ENCODE measurements around the gene ENOX1.

ENOX1 gene

GRCh38 chr13:43379738-43380137 lies 407.0 kb downstream of the ENOX1 start:
- Histone ChIP-seq H3K56ac (ENCODE audit: low read length) (no peak overlapping the region), H2BK120ac (ENCODE audit: low read depth, low read length) (no peak overlapping the region), H3K23ac (ENCODE audit: low read length) (no peak overlapping the region), H3K27ac (ENCODE audit: low read depth, low read length) (no peak overlapping the region), H2BK15ac (replicated peaks; ENCODE audit: low read depth) (no peak overlapping the region), H3K79me1 (ENCODE audit: low read length) (no peaks in the 10 kb centered on the region), H3K18ac (ENCODE audit: low read length) (no peak overlapping the region), H3K4ac (ENCODE audit: low read depth, low read length) (no peak overlapping the region), H3K79me2 (ENCODE audit: control insufficient read depth, insufficient read depth, low read length) (no peaks in the 10 kb centered on the region), H3K4me1 (ENCODE audit: control insufficient read depth, low read depth, low read length) (no peaks in the 10 kb centered on the region), H2BK5ac (ENCODE audit: low read length) (no peak overlapping the region), H3K27me3 (ENCODE audit: insufficient read depth, low read length, poor library complexity) (no peaks in the 10 kb centered on the region), H4K8ac (ENCODE audit: low read depth, low read length) (no peak overlapping the region), H3K9ac (ENCODE audit: low read length) (no peak overlapping the region), H2AK5ac (ENCODE audit: low read length) (no peak overlapping the region), H3K36me3 (ENCODE audit: control insufficient read depth, insufficient read depth, low read length) (no peaks in the 10 kb centered on the region), H3K4me3 (ENCODE audit: low read length) (no peak overlapping the region), H4K5ac (ENCODE audit: low read length) (no peak overlapping the region), H3K4me2 (ENCODE audit: low read length) (no peak overlapping the region)
- no peak for DNase-seq
- no CpG with 5 or more reads among the region's 1 CpG for WGBS (ENCODE audit: extremely low coverage, insufficient coverage, low lambda C conversion rate)

DNA sequence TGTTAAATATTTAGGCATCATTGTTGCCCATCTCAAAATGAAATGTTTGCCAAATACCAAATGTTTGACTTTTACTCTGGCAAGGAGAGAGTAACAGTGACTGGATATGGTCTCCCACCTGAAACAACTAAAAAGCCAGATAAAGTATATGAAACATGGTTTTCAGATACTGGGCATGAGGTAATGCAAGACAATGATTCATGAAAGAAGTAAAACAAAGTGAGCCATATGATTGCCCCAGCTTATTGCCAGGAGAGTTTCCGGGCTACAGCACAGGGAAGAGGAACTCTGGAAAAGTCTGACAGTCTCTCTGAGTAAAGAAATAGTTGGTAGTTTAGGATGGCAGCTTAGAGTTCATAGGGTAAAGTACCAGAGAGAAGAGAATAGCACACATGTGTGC lies 408.8 kb downstream of the ENOX1 start:
- Histone ChIP-seq H3K79me1 (ENCODE audit: low read length) (no peaks in the 10 kb centered on the region), H3K4me3 (ENCODE audit: low read length) (no peak overlapping the region), H3K27ac (ENCODE audit: low read depth, low read length) (no peak overlapping the region), H2AK5ac (ENCODE audit: low read length) (no peak overlapping the region), H3K4ac (ENCODE audit: low read depth, low read length) (no peak overlapping the region), H2BK5ac (ENCODE audit: low read length) (no peak overlapping the region), H3K9ac (ENCODE audit: low read length) (no peak overlapping the region), H3K79me2 (ENCODE audit: control insufficient read depth, insufficient read depth, low read length) (no peaks in the 10 kb centered on the region), H2BK15ac (replicated peaks; ENCODE audit: low read depth) (no peak overlapping the region), H4K5ac (ENCODE audit: low read length) (no peak overlapping the region), H4K8ac (ENCODE audit: low read depth, low read length) (no peak overlapping the region), H3K27me3 (ENCODE audit: insufficient read depth, low read length, poor library complexity) (no peaks in the 10 kb centered on the region), H3K4me1 (ENCODE audit: control insufficient read depth, low read depth, low read length) (no peaks in the 10 kb centered on the region), H3K36me3 (ENCODE audit: control insufficient read depth, insufficient read depth, low read length) (no peaks in the 10 kb centered on the region), H2BK120ac (ENCODE audit: low read depth, low read length) (no peak overlapping the region), H3K56ac (ENCODE audit: low read length) (no peak overlapping the region), H3K23ac (ENCODE audit: low read length) (no peak overlapping the region), H3K18ac (ENCODE audit: low read length) (no peak overlapping the region), H3K4me2 (ENCODE audit: low read length) (no peak overlapping the region)
- WGBS (ENCODE audit: extremely low coverage, insufficient coverage, low lambda C conversion rate): no CpG with 5 or more reads among the region's 1 CpG
- no peak for DNase-seq

- no peak overlapping the region for H2BK120ac ChIP-seq (ENCODE audit: low read depth, low read length)
- no peak overlapping the region for H3K56ac ChIP-seq (ENCODE audit: low read length)
- H3K18ac ChIP-seq (ENCODE audit: low read length): no peak overlapping the region
- no peak overlapping the region for H3K4me2 ChIP-seq (ENCODE audit: low read length)
- no peak for DNase-seq
- H3K9ac ChIP-seq (ENCODE audit: low read length): no peak overlapping the region
- H3K23ac ChIP-seq (ENCODE audit: low read length): no peak overlapping the region
- H2BK15ac ChIP-seq (replicated peaks; ENCODE audit: low read depth): no peak overlapping the region
- H2BK5ac ChIP-seq (ENCODE audit: low read length): no peak overlapping the region
- H4K5ac ChIP-seq (ENCODE audit: low read length): no peak overlapping the region
- H3K27me3 ChIP-seq (ENCODE audit: insufficient read depth, low read length, poor library complexity): no peaks in the 10 kb centered on the region
- H4K8ac ChIP-seq (ENCODE audit: low read depth, low read length): no peak overlapping the region
- no peaks in the 10 kb centered on the region for H3K79me2 ChIP-seq (ENCODE audit: control insufficient read depth, insufficient read depth, low read length)
- H3K27ac ChIP-seq (ENCODE audit: low read depth, low read length): no peak overlapping the region
- H3K4me3 ChIP-seq (ENCODE audit: low read length): no peak overlapping the region
- H2AK5ac ChIP-seq (ENCODE audit: low read length): no peak overlapping the region
- no peak overlapping the region for H3K4ac ChIP-seq (ENCODE audit: low read depth, low read length)
- H3K79me1 ChIP-seq (ENCODE audit: low read length): no peaks in the 10 kb centered on the region
- no peaks in the 10 kb centered on the region for H3K4me1 ChIP-seq (ENCODE audit: control insufficient read depth, low read depth, low read length)
- WGBS (ENCODE audit: extremely low coverage, insufficient coverage, low lambda C conversion rate): no CpG with 5 or more reads among the region's 3 CpGs
- no peaks in the 10 kb centered on the region for H3K36me3 ChIP-seq (ENCODE audit: control insufficient read depth, insufficient read depth, low read length)
These were observed 409.6 kb downstream of the ENOX1 start for GRCh38 chr13:43377149-43377548.

DNA sequence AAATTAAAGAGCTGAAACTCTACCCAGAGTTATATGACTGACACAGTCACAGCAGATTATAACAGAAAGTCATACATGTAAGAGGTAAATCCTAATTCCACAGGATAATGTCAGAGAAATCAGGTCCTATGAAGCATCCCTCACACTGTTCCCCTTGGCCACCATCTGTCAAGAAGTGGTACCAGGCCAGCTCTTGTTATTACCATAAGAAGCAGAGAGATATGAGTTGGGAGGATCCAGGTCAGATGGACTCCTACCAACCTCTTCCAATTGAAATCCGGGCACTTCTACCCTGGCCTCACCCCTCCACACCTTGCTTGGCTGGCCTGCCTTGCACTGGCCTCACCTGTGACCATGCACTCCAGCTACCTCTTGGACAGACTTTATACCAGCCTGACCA lies 410.2 kb downstream of the ENOX1 start:
- no CpG with 5 or more reads among the region's 1 CpG for WGBS (ENCODE audit: extremely low coverage, insufficient coverage, low lambda C conversion rate)
- Histone ChIP-seq H3K79me1 (ENCODE audit: low read length) (no peaks in the 10 kb centered on the region), H2AK5ac (ENCODE audit: low read length) (no peak overlapping the region), H3K18ac (ENCODE audit: low read length) (no peak overlapping the region), H3K23ac (ENCODE audit: low read length) (no peak overlapping the region), H3K79me2 (ENCODE audit: control insufficient read depth, insufficient read depth, low read length) (no peaks in the 10 kb centered on the region), H2BK5ac (ENCODE audit: low read length) (no peak overlapping the region), H3K36me3 (ENCODE audit: control insufficient read depth, insufficient read depth, low read length) (no peaks in the 10 kb centered on the region), H2BK15ac (replicated peaks; ENCODE audit: low read depth) (no peak overlapping the region), H3K56ac (ENCODE audit: low read length) (no peak overlapping the region), H3K4me3 (ENCODE audit: low read length) (no peak overlapping the region), H3K4ac (ENCODE audit: low read depth, low read length) (no peak overlapping the region), H3K27me3 (ENCODE audit: insufficient read depth, low read length, poor library complexity) (no peaks in the 10 kb centered on the region), H4K5ac (ENCODE audit: low read length) (no peak overlapping the region), H3K4me1 (ENCODE audit: control insufficient read depth, low read depth, low read length) (no peaks in the 10 kb centered on the region), H2BK120ac (ENCODE audit: low read depth, low read length) (no peak overlapping the region), H4K8ac (ENCODE audit: low read depth, low read length) (no peak overlapping the region), H3K9ac (ENCODE audit: low read length) (no peak overlapping the region), H3K27ac (ENCODE audit: low read depth, low read length) (no peak overlapping the region), H3K4me2 (ENCODE audit: low read length) (no peak overlapping the region)
- DNase-seq: no peak

DNA sequence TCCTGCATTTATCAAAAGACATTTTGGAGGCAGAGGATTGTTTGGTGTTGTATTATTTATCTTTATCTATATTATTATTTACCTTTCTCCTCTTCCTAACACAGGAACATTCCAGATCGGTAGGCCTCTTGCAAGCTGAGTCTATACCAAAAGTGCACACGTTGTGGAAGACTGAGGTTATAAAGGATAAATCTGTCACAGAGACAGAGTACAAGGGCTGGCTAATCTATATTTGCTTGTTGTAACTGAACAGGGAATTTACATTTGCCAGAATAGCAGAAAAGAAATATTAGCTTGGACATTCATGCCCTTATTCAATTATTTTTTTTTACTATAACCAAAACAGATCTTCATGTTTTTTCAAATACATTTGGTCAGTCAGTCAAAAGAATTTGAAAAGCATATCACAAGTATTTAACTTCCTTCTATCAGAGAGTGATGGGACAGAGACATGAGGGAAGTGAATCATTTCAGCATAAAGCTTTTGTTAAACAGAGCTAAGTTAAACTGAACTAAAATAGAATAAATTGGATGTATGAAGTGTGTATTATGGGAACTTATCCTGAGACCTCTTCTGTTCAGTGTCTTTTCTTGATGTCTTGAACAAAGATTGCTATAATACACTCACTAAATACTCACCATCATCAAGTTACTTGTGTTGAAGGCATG lies 410.8 kb downstream of the ENOX1 start:
- Histone ChIP-seq H3K9ac (ENCODE audit: low read length) (no peak overlapping the region), H3K23ac (ENCODE audit: low read length) (no peak overlapping the region), H2BK120ac (ENCODE audit: low read depth, low read length) (no peak overlapping the region), H3K4me2 (ENCODE audit: low read length) (no peak overlapping the region), H3K4me1 (ENCODE audit: control insufficient read depth, low read depth, low read length) (no peaks in the 10 kb centered on the region), H3K4ac (ENCODE audit: low read depth, low read length) (no peak overlapping the region), H2BK15ac (replicated peaks; ENCODE audit: low read depth) (no peak overlapping the region), H3K18ac (ENCODE audit: low read length) (no peak overlapping the region), H2BK5ac (ENCODE audit: low read length) (no peak overlapping the region), H3K27me3 (ENCODE audit: insufficient read depth, low read length, poor library complexity) (no peaks in the 10 kb centered on the region), H4K5ac (ENCODE audit: low read length) (no peak overlapping the region), H3K4me3 (ENCODE audit: low read length) (no peak overlapping the region), H4K8ac (ENCODE audit: low read depth, low read length) (no peak overlapping the region), H2AK5ac (ENCODE audit: low read length) (no peak overlapping the region), H3K36me3 (ENCODE audit: control insufficient read depth, insufficient read depth, low read length) (no peaks in the 10 kb centered on the region), H3K27ac (ENCODE audit: low read depth, low read length) (no peak overlapping the region), H3K79me2 (ENCODE audit: control insufficient read depth, insufficient read depth, low read length) (no peaks in the 10 kb centered on the region), H3K79me1 (ENCODE audit: low read length) (no peaks in the 10 kb centered on the region), H3K56ac (ENCODE audit: low read length) (no peak overlapping the region)
- DNase-seq: no peak
- no CpG with 5 or more reads among the region's 2 CpGs for WGBS (ENCODE audit: extremely low coverage, insufficient coverage, low lambda C conversion rate)

DNA sequence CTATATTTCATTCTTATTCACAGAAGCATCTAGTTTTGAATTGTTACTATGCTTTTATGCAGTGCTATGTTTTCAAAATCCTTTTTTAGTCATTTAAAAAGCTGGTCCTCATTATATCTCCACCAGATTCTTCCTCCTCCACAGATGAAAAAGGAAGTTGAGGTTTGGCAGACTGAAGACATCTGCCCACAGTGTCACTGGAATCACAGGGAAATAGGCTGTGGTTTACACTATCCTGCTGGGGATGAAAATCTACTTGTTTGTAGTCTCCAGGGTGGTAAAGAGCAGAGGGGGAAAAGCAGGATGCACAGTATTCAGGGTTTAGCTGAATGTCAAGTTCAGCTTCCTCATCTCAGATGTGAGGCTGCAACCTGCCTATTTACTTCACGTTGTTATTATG lies 412.2 kb downstream of the ENOX1 start:
- Histone ChIP-seq H3K18ac (ENCODE audit: low read length) (no peak overlapping the region), H3K56ac (ENCODE audit: low read length) (no peak overlapping the region), H4K8ac (ENCODE audit: low read depth, low read length) (no peak overlapping the region), H2BK15ac (replicated peaks; ENCODE audit: low read depth) (no peak overlapping the region), H3K4ac (ENCODE audit: low read depth, low read length) (no peak overlapping the region), H3K27ac (ENCODE audit: low read depth, low read length) (no peak overlapping the region), H3K79me2 (ENCODE audit: control insufficient read depth, insufficient read depth, low read length) (no peaks in the 10 kb centered on the region), H3K36me3 (ENCODE audit: control insufficient read depth, insufficient read depth, low read length) (no peaks in the 10 kb centered on the region), H3K4me3 (ENCODE audit: low read length) (no peak overlapping the region), H2AK5ac (ENCODE audit: low read length) (no peak overlapping the region), H2BK120ac (ENCODE audit: low read depth, low read length) (no peak overlapping the region), H2BK5ac (ENCODE audit: low read length) (no peak overlapping the region), H3K79me1 (ENCODE audit: low read length) (no peaks in the 10 kb centered on the region), H3K4me2 (ENCODE audit: low read length) (no peak overlapping the region), H3K9ac (ENCODE audit: low read length) (no peak overlapping the region), H3K27me3 (ENCODE audit: insufficient read depth, low read length, poor library complexity) (no peaks in the 10 kb centered on the region), H3K4me1 (ENCODE audit: control insufficient read depth, low read depth, low read length) (no peaks in the 10 kb centered on the region), H3K23ac (ENCODE audit: low read length) (no peak overlapping the region), H4K5ac (ENCODE audit: low read length) (no peak overlapping the region)
- DNase-seq: no peak
- no CpG with 5 or more reads among the region's 1 CpG for WGBS (ENCODE audit: extremely low coverage, insufficient coverage, low lambda C conversion rate)

All from mesendoderm (in vitro differentiated cells).